ENCODE data around the gene TEKTIP1. TPM values are rescaled to one million over a fixed set of nuclear protein-coding genes. Genes with fewer than 3 reads are reported as not detected.
"Not testable (repeated sequence)": the region's sequence is repeated elsewhere in the genome, so short reads cannot be mapped to it uniquely, and the experiment has no call there.

Gene TEKTIP1
- total RNA-seq, 1 experiment from 2014 or later, result not detected

DNA sequence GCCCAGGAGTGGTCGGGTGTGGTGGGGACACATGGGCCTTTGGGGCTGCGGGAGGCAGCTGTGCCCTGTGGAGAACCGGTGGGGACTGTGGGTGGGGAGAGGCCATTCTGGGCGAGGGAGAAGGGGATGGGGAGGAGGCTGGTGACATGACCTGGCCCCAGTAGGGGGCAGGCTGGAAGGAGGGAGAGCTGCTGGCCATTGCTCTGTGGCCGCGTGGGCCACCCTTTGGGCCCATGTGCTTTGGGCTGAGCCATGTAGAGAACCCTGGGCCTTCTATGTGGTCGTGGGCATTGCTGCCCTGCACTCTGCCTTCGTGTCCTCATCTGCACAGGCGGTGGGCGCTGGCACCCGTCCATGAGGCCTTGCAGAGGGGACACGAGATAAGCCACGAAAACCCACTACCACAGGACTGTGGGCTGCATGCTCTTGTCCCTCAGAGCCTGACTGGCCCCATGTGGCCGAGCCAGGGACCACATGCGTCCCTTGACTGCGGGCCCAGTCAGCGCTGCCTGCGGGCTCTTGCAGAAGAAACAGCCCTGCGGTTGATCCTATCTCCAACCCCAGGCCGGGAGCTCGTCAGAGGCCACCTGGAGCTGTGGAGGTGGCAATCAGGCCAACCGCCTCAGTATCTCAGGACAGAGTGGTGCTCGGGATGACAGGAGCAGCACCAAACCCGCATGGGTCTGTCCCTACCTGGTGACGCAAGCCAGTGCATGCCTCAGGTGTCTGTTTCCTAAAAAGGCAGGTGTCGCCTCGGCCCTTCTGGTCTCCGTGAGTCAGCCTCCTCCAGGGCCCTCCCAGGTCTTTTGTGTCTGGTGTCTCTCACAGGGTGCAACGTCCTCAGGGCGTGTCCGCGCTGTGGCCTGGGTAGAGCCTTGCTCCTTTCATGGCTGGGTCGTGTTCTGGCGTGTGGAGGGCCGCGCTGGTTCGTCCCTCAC lies 18.5 kb upstream of the TEKTIP1 start:
- no peak for DNase-seq (ENCODE audit: low read depth)
- in situ Hi-C loops (cut with HindIII; ENCODE audit: low pct_unique_long_range_greater_than_20kb, low sequenced_read_pairs), result no loop called here

DNA sequence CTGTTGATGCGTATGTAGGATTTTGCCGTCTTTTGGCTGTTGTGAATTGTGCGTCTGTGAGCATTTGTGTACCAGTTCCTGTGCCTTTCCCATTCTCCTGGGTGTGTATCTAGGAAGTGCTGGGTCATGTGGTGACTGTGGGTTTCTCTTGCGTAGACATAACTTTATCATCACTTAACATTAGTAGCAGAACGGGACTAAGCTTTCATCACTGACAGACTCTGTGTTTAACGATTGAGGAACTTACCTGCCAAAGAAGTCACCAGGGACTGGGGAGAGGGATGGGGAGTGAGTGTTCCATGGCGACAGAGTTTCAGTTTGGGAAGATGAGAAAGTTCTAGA lies 17.9 kb upstream of the TEKTIP1 start:
- in situ Hi-C loops (cut with HindIII; ENCODE audit: low pct_unique_long_range_greater_than_20kb, low sequenced_read_pairs), result no loop called here
- no peak for DNase-seq (ENCODE audit: low read depth)

DNA sequence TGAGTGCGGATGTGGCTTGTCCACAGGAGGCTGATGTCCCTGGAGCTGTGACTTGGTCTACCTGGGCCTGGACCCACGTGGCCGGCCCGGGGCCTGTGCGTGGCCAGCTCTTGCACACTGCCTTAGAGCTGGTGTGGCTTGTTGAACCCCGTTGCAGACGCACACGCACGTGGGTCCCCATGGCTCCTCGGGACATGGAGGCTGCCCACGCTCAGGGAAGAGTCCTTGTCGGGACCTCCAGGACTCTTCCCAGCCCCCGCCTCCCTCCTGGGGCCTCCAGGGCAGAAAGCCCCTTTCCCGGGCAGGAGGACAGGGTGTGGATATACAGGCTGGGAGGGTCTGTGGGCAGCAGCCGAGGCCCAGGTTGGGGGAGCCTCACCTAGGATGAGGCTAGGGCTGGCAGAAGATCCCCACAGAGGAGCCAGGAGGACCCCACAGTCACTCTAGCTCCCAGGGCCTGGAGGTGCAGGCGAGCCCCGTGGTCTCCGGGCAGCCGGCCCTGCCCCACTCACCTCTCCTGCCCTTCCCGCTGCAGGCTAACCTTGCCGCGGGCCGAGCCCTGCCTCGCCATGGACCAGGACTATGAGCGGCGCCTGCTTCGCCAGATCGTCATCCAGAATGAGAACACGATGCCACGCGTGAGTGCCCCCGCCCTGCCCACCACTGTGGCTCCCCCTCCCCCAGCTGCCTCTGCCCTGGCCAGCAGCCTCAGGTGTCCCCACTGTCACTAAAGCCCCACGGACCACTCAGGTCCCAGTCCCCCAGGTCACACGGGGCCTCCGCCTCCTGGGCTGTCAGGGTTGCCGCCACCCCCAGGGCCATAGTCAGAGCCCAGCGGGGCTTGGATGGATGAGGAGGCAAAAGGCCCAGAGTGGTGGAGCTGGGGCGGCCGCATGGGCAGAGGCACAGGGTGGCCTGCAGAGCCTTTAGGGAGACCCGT lies 16.3 kb upstream of the TEKTIP1 start:
- no peak for DNase-seq (ENCODE audit: low read depth)
- in situ Hi-C loops (cut with HindIII; ENCODE audit: low pct_unique_long_range_greater_than_20kb, low sequenced_read_pairs), result no loop called here

DNA sequence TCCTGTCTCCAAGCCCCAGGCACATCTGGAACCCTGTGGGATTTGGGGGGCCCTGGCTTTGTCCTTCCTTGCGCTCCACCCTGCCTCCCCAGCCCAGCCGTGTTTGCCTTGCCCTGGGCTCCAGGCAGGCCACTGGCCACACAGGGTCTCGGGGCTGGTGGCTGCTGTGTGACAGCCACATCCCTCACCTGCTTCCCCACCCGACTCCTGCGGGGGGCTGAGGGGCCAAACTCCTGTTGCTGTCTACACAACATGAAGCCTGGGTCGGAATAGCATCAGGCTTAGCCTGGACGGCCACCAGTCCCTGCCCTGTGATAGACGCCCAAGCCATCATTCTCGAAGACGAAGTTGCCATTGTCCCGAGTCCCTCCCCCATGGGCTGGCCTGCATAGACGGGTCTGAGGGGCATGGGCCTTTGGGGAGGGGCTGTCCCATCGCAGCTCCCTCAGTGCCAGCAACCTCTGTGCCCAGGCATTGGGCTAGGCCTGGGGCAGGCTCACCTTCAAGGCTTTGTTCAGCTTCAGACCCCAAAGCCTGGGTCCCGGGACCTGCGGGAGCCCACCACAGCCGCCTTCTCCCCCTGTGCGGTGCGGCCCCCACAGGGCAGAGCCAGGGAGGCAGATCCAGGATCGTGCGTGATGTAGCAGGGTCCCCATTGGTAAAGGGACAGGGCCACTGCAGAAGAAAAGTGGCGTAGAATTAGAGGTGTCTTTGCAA lies 15.5 kb upstream of the TEKTIP1 start:
- no peak for DNase-seq (ENCODE audit: low read depth)
- in situ Hi-C loops (cut with HindIII; ENCODE audit: low pct_unique_long_range_greater_than_20kb, low sequenced_read_pairs), result no loop called here

DNA sequence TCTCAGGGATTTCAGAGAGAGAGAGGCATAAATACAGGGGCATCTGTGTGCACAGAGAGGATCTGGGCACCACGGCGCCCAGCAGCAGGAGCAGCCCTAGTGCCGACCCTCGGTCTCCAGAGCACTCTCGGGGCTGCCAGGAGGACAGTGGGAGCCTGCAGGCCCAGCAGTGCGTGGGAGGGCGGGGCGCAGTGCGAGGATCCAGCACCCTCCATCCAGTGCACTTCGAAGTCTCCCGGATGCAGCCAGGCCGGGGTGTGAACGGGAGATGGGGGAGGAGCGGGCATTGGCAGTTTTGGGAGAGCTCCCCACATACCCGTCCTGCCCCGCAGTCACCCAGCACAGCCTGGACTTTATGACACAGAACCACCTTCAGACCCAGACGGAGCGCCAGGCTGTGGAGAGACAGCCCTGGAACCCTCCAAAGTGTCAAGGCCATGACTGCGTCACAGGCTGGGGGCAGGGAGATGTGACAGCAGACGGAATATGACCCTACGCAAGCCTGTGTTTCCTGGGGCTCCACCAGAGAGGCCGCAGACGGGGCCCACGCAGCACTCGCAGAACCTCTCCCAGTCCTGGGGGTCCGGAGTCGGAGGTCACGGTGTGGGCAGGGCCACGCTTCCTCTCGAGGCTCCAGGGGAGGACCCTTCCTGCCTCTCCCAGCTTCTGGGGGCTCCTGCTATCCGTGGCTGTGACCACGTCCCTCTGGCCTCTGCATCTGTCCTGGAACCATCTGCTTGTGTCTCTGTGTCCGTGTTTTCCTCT lies 14.7 kb upstream of the TEKTIP1 start:
- DNase-seq (ENCODE audit: low read depth), result no peak
- in situ Hi-C loops (cut with HindIII; ENCODE audit: low pct_unique_long_range_greater_than_20kb, low sequenced_read_pairs), result no loop called here

DNA sequence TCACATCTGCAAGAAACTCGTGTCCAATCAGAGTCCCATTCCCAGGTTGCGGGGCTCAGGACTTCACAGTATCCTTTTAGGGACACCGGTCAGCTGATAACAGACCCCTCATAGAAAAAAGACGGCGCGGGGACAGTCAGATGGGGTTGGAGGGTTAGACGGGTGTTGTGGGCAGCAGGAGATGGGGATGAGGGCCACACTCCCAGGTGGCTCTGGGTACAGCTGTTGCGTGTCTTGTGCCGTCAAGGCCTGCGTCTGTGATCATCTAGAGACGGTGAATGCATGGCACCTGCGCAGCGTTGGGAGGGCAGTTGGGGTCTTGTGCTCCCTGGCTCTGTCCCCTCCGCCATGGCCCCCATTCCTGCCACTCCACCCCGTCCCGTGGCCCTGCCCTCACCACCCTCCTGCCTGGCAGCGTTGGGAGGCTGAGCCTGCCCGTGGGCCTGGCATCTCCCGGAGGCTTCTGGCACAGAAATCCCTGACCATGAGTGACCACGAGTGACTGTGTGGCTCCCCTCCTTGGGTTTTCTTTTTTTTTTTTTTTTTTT lies 14.0 kb upstream of the TEKTIP1 start:
- in situ Hi-C loops (cut with HindIII; ENCODE audit: low pct_unique_long_range_greater_than_20kb, low sequenced_read_pairs), result no loop called here

DNA sequence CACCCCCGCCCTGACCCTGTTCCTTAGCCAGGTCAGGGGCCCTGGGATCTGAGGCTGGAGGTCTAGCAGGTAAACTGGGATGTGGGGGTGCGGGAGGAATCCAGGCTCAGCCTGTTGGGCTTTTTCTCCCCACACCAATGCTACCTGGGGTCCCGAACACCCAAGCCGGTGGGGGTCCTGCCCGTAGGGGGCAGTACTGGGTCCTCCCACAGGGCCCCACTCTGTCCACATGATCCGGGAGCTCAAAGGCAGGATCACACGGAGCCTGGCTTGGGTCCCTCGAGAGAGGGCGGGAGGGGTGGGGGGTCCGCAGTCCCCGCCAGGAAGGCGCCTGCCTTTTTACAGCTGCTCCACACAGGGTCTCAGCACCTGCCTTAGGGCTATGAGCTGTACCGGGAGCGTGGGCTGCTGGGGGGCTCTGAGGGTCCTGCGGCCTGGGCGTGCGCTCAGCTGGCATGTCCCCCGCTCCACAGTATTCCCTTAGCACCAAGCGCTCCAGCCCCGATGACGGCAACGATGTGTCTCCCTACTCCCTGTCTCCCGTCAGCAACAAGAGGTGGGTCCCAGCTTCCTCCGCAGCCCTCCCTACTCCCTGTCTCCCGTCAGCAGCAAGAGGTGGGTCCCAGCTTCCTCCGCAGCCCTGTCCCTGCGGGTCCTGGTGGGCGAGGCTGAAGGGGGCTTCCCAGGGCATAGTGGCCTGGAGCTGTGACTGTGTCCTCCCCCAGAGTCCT lies 12.3 kb upstream of the TEKTIP1 start:
- in situ Hi-C loops (cut with HindIII; ENCODE audit: low pct_unique_long_range_greater_than_20kb, low sequenced_read_pairs), result no loop called here
- DNase-seq (ENCODE audit: low read depth), result no peak

More for the DNA sequence above, 14.0 kb upstream of the TEKTIP1 start:
- DNase-seq (ENCODE audit: low read depth), result no peak

DNA sequence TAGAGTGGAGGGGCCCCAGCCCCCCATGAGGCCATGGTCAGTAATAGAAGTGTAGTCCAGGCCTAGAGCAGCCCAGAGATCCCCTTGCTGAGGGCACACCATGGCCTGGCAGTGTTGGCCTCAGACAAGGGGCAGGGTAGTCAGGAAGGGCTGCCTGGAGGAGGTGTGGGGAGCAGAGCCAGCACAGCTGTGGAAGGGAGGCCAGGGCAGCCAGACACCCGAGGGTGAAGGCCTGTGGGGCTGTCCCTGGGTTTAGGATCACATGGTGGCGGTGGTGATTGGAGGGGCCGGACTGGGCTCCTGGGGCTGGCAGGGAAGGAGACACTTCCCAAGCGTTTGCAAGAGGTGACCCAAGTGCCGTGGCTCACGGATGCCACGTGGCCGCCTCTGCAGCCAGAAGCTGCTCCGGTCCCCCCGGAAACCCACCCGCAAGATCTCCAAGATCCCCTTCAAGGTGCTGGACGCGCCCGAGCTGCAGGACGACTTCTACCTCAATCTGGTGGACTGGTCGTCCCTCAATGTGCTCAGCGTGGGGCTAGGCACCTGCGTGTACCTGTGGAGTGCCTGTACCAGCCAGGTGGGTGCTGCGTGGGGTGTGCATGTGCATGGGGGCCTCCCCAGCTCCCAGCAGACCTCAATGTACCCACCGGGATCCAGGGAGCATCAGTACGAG lies 11.6 kb upstream of the TEKTIP1 start:
- in situ Hi-C loops (cut with HindIII; ENCODE audit: low pct_unique_long_range_greater_than_20kb, low sequenced_read_pairs), result no loop called here

DNA sequence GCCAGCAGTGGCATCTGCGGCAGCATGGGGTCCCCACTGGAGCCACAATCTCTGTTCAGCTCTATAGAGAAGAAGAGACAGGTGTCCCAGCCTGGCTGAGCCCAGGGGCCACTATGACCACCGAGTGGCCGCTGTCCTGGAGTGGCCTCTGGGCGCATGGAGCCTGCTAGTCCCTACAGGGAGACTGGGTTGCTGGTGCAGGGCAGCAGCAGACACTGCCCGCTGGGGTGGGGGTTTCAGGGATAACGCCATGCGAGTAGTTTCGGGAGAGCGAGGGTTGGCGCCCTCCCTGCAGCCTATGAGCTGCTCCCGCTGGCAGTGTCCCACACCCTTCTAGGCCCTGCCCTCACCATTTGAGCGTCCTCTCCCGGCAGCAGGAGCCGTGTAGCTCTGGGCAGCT lies 10.9 kb upstream of the TEKTIP1 start:
- no peak for DNase-seq (ENCODE audit: low read depth)
- in situ Hi-C loops (cut with HindIII; ENCODE audit: low pct_unique_long_range_greater_than_20kb, low sequenced_read_pairs), result no loop called here

More for the DNA sequence above, 11.6 kb upstream of the TEKTIP1 start:
- DNase-seq (ENCODE audit: low read depth), result no peak

DNA sequence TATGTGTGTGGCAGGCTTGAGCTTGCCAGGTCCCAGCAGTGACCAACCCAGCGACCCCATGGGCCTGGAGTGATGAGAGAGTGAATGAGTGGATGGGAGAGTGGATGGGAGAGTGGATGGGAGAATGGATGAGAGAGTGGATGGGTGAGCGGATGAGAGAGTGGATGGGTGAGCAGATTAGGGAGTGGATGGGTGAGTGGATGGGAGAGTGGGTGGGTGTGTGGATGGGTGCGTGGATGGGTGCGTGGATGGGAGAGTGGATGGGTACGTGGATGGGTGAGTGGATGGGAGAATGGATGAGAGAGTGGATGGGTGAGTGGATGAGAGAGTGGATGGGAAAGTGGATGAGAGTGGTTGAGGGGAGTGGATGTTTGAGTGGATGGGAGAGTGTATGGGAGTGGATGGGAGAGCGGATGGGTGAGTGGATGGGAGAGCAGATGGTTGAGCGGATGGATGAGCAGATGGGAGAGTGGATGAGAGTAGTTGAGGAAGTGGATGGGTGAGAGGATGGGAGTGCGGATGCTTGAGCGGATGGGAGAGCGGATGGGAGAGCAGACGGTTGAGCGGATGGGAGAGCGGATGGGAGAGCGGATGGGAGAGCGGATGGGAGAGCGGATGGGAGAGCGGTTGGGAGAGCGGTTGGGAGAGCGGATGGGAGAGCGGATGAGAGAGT lies 10.3 kb upstream of the TEKTIP1 start:
- in situ Hi-C loops (cut with HindIII; ENCODE audit: low pct_unique_long_range_greater_than_20kb, low sequenced_read_pairs), result no loop called here
- DNase-seq (ENCODE audit: low read depth), result no peak

DNA sequence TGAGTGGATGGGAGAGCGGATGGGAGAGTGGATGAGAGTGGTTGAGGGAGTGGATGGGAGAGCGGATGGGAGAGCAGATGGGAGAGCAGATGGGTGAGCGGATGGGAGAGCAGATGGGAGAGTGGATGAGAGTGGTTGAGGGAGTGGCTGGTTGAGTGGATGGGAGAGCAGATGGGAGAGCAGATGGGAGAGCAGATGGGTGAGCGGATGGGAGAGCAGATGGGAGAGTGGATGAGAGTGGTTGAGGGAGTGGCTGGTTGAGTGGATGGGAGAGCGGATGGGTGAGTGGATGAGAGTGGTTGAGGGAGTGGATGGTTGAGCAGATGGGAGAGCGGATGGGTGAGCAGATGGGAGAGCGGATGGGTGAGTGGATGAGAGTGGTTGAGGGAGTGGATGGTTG lies 9.7 kb upstream of the TEKTIP1 start:
- DNase-seq (ENCODE audit: low read depth); in situ Hi-C loops (cut with HindIII; ENCODE audit: low pct_unique_long_range_greater_than_20kb, low sequenced_read_pairs): not testable (repeated sequence)

DNA sequence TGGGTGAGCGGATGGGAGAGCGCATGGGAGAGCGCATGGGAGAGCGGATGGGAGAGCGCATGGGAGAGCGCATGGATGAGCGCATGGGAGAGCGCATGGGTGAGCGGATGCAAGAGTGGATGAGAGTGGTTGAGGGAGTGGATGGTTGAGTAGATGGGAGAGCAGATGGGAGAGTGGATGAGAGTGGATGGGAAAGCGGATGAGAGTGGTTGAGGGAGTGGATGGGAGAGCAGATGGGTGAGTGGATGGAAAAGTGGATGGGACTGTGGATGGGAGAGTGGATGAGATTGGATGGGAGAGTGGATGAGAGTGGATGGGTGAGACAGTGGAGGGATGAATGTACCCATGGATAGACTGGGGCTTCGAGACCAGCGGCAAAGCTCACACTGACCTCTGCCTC lies 8.6 kb upstream of the TEKTIP1 start:
- DNase-seq (ENCODE audit: low read depth), result no peak
- in situ Hi-C loops (cut with HindIII; ENCODE audit: low pct_unique_long_range_greater_than_20kb, low sequenced_read_pairs), result no loop called here

DNA sequence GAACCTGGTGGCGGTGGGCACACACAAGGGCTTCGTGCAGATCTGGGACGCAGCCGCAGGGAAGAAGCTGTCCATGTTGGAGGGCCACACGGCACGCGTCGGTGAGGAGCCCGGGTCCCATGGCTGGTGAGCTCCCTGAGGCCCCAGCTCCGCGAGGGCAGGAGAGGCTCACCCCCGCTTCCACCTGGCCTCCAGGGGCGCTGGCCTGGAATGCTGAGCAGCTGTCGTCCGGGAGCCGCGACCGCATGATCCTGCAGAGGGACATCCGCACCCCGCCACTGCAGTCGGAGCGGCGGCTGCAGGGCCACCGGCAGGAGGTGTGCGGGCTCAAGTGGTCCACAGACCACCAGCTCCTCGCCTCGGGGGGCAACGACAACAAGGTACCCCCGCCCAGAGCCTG lies 7.3 kb upstream of the TEKTIP1 start:
- no peak for DNase-seq (ENCODE audit: low read depth)
- in situ Hi-C loops (cut with HindIII; ENCODE audit: low pct_unique_long_range_greater_than_20kb, low sequenced_read_pairs), result no loop called here

DNA sequence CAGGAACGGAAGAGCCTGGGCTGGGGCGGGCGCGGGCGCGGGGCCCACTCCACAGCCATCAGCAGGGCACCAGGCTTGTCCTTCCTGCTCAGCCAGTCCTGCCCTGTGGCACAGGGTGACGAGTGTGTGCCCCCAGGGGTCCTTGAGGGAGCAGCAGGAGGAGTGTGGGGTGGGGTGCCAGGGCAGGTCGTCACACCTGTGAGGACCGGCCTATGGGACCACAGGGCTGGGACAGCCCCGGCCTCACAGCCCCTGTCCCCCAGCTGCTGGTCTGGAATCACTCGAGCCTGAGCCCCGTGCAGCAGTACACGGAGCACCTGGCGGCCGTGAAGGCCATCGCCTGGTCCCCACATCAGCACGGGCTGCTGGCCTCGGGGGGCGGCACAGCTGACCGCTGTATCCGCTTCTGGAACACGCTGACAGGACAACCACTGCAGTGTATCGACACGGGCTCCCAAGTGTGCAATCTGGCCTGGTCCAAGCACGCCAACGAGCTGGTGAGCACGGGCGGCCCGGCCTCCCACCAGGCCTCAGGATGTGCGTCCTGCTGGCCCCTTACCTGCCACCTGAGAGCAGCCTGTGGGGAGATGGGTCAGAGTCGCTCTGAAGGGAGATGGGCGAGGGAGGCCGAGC lies 6.7 kb upstream of the TEKTIP1 start:
- DNase-seq (ENCODE audit: low read depth), result no peak
- in situ Hi-C loops (cut with HindIII; ENCODE audit: low pct_unique_long_range_greater_than_20kb, low sequenced_read_pairs), result no loop called here

DNA sequence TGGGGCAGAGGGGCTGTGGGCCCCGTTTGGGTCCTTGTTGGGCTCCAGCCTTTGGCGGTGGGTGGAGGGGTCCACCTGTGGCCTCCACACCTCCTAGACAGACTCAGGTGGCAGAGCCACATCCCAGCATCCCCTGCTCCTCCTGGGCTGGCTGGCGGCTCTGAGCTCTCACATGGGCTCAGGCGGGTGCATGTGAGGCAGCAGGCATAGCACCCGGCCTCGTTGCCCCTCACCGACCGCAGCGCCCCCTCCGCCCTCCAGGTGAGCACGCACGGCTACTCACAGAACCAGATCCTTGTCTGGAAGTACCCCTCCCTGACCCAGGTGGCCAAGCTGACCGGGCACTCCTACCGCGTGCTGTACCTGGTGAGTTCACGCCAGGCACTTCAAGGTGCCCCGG lies 5.9 kb upstream of the TEKTIP1 start:
- DNase-seq (ENCODE audit: low read depth), result no peak
- in situ Hi-C loops (cut with HindIII; ENCODE audit: low pct_unique_long_range_greater_than_20kb, low sequenced_read_pairs), result no loop called here
